Measurements from ENCODE around the gene AP2A2.

DNA sequence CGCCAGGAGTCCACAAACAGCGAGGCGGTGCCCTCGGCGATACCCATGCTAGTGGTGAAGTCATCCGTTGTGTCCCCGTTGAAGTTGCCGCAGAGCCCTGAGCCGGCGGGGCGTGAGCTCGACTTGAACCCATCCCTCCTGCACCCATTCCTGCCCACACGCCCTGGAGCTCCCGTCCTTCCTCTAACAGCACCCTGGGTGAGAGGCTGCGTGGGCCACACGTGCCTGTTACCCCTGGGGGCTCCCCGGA, 102.5 kb downstream of the AP2A2 start:
- TF ChIP-seq, protein P1, sequence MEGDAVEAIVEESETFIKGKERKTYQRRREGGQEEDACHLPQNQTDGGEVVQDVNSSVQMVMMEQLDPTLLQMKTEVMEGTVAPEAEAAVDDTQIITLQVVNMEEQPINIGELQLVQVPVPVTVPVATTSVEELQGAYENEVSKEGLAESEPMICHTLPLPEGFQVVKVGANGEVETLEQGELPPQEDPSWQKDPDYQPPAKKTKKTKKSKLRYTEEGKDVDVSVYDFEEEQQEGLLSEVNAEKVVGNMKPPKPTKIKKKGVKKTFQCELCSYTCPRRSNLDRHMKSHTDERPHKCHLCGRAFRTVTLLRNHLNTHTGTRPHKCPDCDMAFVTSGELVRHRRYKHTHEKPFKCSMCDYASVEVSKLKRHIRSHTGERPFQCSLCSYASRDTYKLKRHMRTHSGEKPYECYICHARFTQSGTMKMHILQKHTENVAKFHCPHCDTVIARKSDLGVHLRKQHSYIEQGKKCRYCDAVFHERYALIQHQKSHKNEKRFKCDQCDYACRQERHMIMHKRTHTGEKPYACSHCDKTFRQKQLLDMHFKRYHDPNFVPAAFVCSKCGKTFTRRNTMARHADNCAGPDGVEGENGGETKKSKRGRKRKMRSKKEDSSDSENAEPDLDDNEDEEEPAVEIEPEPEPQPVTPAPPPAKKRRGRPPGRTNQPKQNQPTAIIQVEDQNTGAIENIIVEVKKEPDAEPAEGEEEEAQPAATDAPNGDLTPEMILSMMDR (IDR thresholded peaks at IDR 0.05): no peak
- TF ChIP-seq EZH2 (IDR thresholded peaks at IDR 0.05; ENCODE audit: borderline replicate concordance, insufficient read depth, low read depth, low read length, poor library complexity, severe bottlenecking): no peak

All from B cell (primary cell).